MM.1S (cell line): ENCODE results near the gene IMMP2L.

Experiments used
- DNase-seq: peaks from one replicate; pipeline ENCODE4 v3.0.0-alpha.2; 2015
- H2AFZ ChIP-seq: fragments of 300-600 bp; sonication (generic); 2 replicates; pipeline ENCODE4 v1.6.0; 2016; ENCODE audit warnings: antibody characterized with exemption, low read length
- H3F3A ChIP-seq: fragments of 300-600 bp; sonication (generic); 2 replicates; pipeline ENCODE4 v1.6.1; 2016; ENCODE audit warnings: mild to moderate bottlenecking, antibody characterized with exemption, low read length, moderate library complexity, mixed read lengths; ENCODE audit not compliant: insufficient read depth
- H3K27ac ChIP-seq: fragments of 300-600 bp; sonication (generic); 2 replicates; pipeline ENCODE4 v1.5.1; 2016; ENCODE audit warnings: mild to moderate bottlenecking, low read length
- H3K27me3 ChIP-seq: fragments of 300-600 bp; sonication (generic); replicated peaks from 2 replicates; pipeline ENCODE4 v1.6.0; 2016; ENCODE audit warnings: low read length; ENCODE audit not compliant: insufficient read depth
- H3K36me3 ChIP-seq: fragments of 300-600 bp; sonication (generic); replicated peaks from 2 replicates; pipeline ENCODE4 v1.6.1; 2016; ENCODE audit warnings: mild to moderate bottlenecking, low read length, mixed read lengths; ENCODE audit not compliant: insufficient read depth
- H3K4me1 ChIP-seq: fragments of 300-600 bp; sonication (generic); 2 replicates; pipeline ENCODE4 v1.6.1; 2016; ENCODE audit warnings: low read length, mixed read lengths
- H3K4me2 ChIP-seq: fragments of 300-600 bp; sonication (generic); 2 replicates; pipeline ENCODE4 v1.6.0; 2016; ENCODE audit warnings: low read depth, low read length
- H3K4me3 ChIP-seq: fragments of 300-600 bp; sonication (generic); 2 replicates; pipeline ENCODE4 v1.5.1; 2016; ENCODE audit warnings: low read length, mixed read lengths
- H3K79me2 ChIP-seq: fragments of 300-600 bp; sonication (generic); 2 replicates; pipeline ENCODE4 v1.6.1; 2016; ENCODE audit warnings: mixed run types, low read length, mixed read lengths
- H3K9ac ChIP-seq: fragments of 300-600 bp; sonication (generic); 2 replicates; pipeline ENCODE4 v1.6.1; 2016; ENCODE audit warnings: low read length, mixed read lengths
- H3K9me2 ChIP-seq: fragments of 300-600 bp; sonication (generic); replicated peaks from 2 replicates; pipeline ENCODE4 v1.6.1; 2016; ENCODE audit warnings: mild to moderate bottlenecking, low read length, mixed read lengths; ENCODE audit not compliant: insufficient read depth
- H3K9me3 ChIP-seq: fragments of 300-600 bp; sonication (generic); replicated peaks from 2 replicates; pipeline ENCODE4 v1.6.1; 2016; ENCODE audit warnings: mild to moderate bottlenecking, low read length, mixed read lengths; ENCODE audit not compliant: insufficient read depth
- H4K20me1 ChIP-seq: fragments of 300-600 bp; sonication (generic); 2 replicates; pipeline ENCODE4 v1.6.1; 2016; ENCODE audit warnings: mild to moderate bottlenecking, low read length, moderate library complexity, mixed read lengths; ENCODE audit not compliant: insufficient read depth
- EZH2 ChIP-seq: fragments of 300-600 bp; sonication (generic); optimal IDR thresholded peaks from 2 replicates; pipeline ENCODE3; 2017; ENCODE audit warnings: low read depth, mild to moderate bottlenecking, antibody characterized with exemption, low read length, mixed read lengths
- EZH2phosphoT487 ChIP-seq: fragments of 300-600 bp; sonication (generic); IDR thresholded peaks from 2 replicates; pipeline ENCODE4 v1.6.1; 2018; ENCODE audit warnings: antibody characterized with exemption, low read length
- TF ChIP-seq, protein P1 (sequence below): fragments of 300-600 bp; sonication (generic); IDR thresholded peaks from 2 replicates; pipeline ENCODE4 v1.5.1; 2016; ENCODE audit warnings: antibody characterized with exemption, low read length, mixed read lengths

The IMMP2L gene

DNA sequence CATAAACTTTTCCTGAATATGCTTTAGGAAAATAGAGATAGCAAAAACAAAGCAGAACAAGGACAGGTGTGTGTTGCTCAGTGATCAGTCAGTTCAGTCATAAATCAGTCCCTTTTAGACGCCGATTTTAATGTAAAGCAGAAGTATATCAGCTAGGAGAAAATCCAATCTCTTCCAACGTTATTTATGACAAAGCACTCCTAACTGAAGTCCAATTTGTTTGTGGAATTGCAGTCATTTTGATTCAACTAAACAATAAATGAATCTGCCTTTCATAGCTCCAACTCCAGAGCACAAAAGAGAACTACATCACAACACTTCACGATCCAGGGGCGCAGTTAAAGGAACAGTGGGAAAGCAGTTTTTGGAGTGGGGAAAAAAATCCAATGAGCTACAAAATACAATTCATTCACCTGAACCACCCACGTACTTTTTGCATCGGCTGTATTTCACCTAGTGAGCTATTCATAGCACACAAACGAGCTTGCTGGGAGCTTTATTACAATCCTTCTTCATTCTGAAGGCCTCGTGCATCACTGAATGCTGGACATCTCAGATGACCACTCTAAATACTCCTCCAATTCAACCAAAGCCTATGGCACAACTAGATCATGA lies 320.0 kb downstream of the IMMP2L start:
- H3K4me3 ChIP-seq, result no peak overlapping the region
- no peak overlapping the region for H3K27ac ChIP-seq
- H3K4me1 ChIP-seq, result no peaks in the 10 kb centered on the region
- H3K9me3 ChIP-seq, result no peaks in the 10 kb centered on the region
- H3K27me3 ChIP-seq, result no peaks in the 10 kb centered on the region
- TF ChIP-seq EZH2phosphoT487 (no peak), EZH2 (no peak)
- TF ChIP-seq, protein P1, sequence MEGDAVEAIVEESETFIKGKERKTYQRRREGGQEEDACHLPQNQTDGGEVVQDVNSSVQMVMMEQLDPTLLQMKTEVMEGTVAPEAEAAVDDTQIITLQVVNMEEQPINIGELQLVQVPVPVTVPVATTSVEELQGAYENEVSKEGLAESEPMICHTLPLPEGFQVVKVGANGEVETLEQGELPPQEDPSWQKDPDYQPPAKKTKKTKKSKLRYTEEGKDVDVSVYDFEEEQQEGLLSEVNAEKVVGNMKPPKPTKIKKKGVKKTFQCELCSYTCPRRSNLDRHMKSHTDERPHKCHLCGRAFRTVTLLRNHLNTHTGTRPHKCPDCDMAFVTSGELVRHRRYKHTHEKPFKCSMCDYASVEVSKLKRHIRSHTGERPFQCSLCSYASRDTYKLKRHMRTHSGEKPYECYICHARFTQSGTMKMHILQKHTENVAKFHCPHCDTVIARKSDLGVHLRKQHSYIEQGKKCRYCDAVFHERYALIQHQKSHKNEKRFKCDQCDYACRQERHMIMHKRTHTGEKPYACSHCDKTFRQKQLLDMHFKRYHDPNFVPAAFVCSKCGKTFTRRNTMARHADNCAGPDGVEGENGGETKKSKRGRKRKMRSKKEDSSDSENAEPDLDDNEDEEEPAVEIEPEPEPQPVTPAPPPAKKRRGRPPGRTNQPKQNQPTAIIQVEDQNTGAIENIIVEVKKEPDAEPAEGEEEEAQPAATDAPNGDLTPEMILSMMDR, result no peak
- no peak for DNase-seq
- no peaks in the 10 kb centered on the region for H3F3A ChIP-seq
- no peak overlapping the region for H2AFZ ChIP-seq
- no peak overlapping the region for H3K4me2 ChIP-seq
- no peak overlapping the region for H3K9ac ChIP-seq
- no peaks in the 10 kb centered on the region for H3K79me2 ChIP-seq
- H3K9me2 ChIP-seq, result no peaks in the 10 kb centered on the region
- no peaks in the 10 kb centered on the region for H4K20me1 ChIP-seq
- no peaks in the 10 kb centered on the region for H3K36me3 ChIP-seq

DNA sequence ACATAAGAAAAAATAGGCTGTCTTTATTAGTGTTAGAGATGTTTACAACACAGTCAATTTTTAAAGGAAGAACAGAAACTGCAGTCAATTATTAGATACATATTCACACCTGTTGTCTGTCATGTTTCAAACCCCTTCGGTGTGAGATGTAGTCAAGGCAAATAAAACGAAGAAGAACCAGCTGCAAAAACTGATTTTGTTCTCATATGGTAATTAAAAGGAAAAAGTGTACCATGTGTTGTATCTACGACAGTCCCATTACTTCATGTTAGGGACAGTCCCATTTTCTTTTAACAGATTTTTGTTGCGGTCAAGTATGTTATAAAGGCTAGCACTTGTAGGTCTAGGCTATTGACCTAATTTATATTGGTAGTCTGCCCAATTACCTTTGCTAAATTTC lies 321.9 kb downstream of the IMMP2L start:
- H3K9me2 ChIP-seq, result no peaks in the 10 kb centered on the region
- no peaks in the 10 kb centered on the region for H4K20me1 ChIP-seq
- H3K4me1 ChIP-seq, result no peaks in the 10 kb centered on the region
- H3K27ac ChIP-seq, result no peak overlapping the region
- DNase-seq, result no peak
- no peaks in the 10 kb centered on the region for H3K27me3 ChIP-seq
- no peak overlapping the region for H2AFZ ChIP-seq
- no peaks in the 10 kb centered on the region for H3K9me3 ChIP-seq
- H3F3A ChIP-seq, result no peaks in the 10 kb centered on the region
- no peak overlapping the region for H3K9ac ChIP-seq
- H3K36me3 ChIP-seq, result no peaks in the 10 kb centered on the region
- no peaks in the 10 kb centered on the region for H3K79me2 ChIP-seq
- TF ChIP-seq EZH2 (no peak), EZH2phosphoT487 (no peak)
- TF ChIP-seq, protein P1, result no peak
- H3K4me3 ChIP-seq, result no peak overlapping the region
- no peak overlapping the region for H3K4me2 ChIP-seq

DNA sequence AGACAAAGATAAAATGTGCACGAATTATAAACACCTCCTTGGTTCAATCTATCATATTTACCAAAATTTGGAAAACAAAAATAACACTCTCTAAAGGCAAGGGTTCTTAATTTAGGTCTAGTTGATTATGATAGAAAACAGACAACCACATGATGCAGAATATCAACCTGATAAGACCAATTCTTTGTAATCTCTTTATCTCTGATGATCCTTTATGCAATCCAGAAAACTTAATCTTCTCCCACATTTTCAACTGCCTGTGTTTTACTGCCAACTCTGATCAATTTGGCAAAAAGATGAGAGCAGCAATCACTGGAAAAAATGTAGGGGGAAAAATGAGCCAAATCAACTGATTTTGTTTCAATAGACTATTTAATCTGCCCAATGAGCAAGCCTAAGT lies 322.9 kb downstream of the IMMP2L start:
- TF ChIP-seq EZH2phosphoT487, result no peak
- TF ChIP-seq, protein P1, result no peak
- no peak for TF ChIP-seq EZH2
- H3K4me3 ChIP-seq, result no peak overlapping the region
- H3K36me3 ChIP-seq, result no peaks in the 10 kb centered on the region
- no peak overlapping the region for H3K27ac ChIP-seq
- DNase-seq, result no peak
- H3K9ac ChIP-seq, result no peak overlapping the region
- H2AFZ ChIP-seq, result no peak overlapping the region
- no peaks in the 10 kb centered on the region for H3K9me2 ChIP-seq
- H3K9me3 ChIP-seq, result no peaks in the 10 kb centered on the region
- H3K79me2 ChIP-seq, result no peaks in the 10 kb centered on the region
- H3K27me3 ChIP-seq, result no peaks in the 10 kb centered on the region
- H4K20me1 ChIP-seq, result no peaks in the 10 kb centered on the region
- H3K4me2 ChIP-seq, result no peak overlapping the region
- no peaks in the 10 kb centered on the region for H3K4me1 ChIP-seq
- H3F3A ChIP-seq, result no peaks in the 10 kb centered on the region
